Activated CD4-positive, alpha-beta memory T cell treated with anti-CD3 and anti-CD28 coated beads for 36 hours (primary cell): ENCODE measurements around the gene TMED5. TPM values are rescaled to one million over a fixed set of nuclear protein-coding genes. Genes with fewer than 3 reads are reported as not detected.

Experiments used
- CTCF ChIA-PET: fragments of 350-600 bp; sonication (Branson Sonifier 250); formaldehyde crosslinking; loops from one replicate; lab custom pipeline; 2021; ENCODE audit warnings: antibody characterized with exemption, inconsistent platforms; lab: Charles Lee
- POLR2A ChIA-PET: fragments of 350-600 bp; sonication (Branson Sonifier 250); formaldehyde crosslinking; loops from one replicate; lab custom pipeline; 2021; ENCODE audit warnings: antibody characterized with exemption; lab: Charles Lee
- DNase-seq: peaks from one replicate; pipeline ENCODE4 v3.0.0-alpha.2; 2020
- H3K27ac Mint-ChIP-seq: one replicate; pipeline ENCODE4 v1.8.0; 2021; ENCODE audit warnings: mixed read lengths
- H3K27me3 Mint-ChIP-seq: one replicate; pipeline ENCODE4 v1.8.0; 2021; ENCODE audit warnings: mixed read lengths
- H3K36me3 Mint-ChIP-seq: one replicate; pipeline ENCODE4 v1.8.0; 2021; ENCODE audit warnings: mixed read lengths
- H3K4me1 Mint-ChIP-seq: one replicate; pipeline ENCODE4 v1.8.0; 2021; ENCODE audit warnings: low read depth, mixed read lengths
- H3K4me3 Mint-ChIP-seq: one replicate; pipeline ENCODE4 v1.8.0; 2021; ENCODE audit warnings: mild to moderate bottlenecking, mixed read lengths
- H3K9me3 Mint-ChIP-seq: one replicate; pipeline ENCODE4 v1.8.0; 2021; ENCODE audit warnings: mixed read lengths
- intact Hi-C: fragments of 100-400 bp; cut with micrococcal nuclease; formaldehyde crosslinking; loops from one replicate; pipeline ENCODE4 v1.15.1; 2023
- total RNA-seq, 2 experiments: library from RNA; stranded (reverse); gene quantifications; one replicate each; pipeline ENCODE4 v1.2.3, GENCODE V29; 2021

Gene TMED5
- total RNA-seq, 2 experiments from 2014 or later: 47.0 to 49.2 TPM

GRCh38 chr1:93143769-93144168 is 36.4 kb downstream of the TMED5 start:
- ChIA-PET POLR2A (no interaction called here), CTCF (interaction anchor here (1.1 kb wide), 1 partner anchor 8 kb away, joined by 3 read pairs; no protein-coding TSS in a partner anchor)
- H3K4me1 Mint-ChIP-seq: peaks cover 7% of the 10 kb centered on the region
- no peak overlapping the region for H3K27ac Mint-ChIP-seq
- intact Hi-C loops: no loop called here
- no peaks in the 10 kb centered on the region for H3K9me3 Mint-ChIP-seq
- H3K36me3 Mint-ChIP-seq: peaks cover 13% of the 10 kb centered on the region
- no peak overlapping the region for H3K4me3 Mint-ChIP-seq
- H3K27me3 Mint-ChIP-seq: no peaks in the 10 kb centered on the region
- DNase-seq: no peak

GRCh38 chr1:93143136-93143535 is 37.1 kb downstream of the TMED5 start:
- no peak for DNase-seq
- ChIA-PET CTCF (no interaction called here), POLR2A (no interaction called here)
- Mint-ChIP-seq H3K9me3 (no peaks in the 10 kb centered on the region), H3K27me3 (no peaks in the 10 kb centered on the region), H3K4me1 (peaks cover 5% of the 10 kb centered on the region), H3K36me3 (peaks cover 12% of the 10 kb centered on the region), H3K27ac (no peak overlapping the region), H3K4me3 (no peak overlapping the region)
- intact Hi-C loops: no loop called here

- intact Hi-C loops: no loop called here
- Mint-ChIP-seq H3K36me3 (peaks cover 9% of the 10 kb centered on the region), H3K9me3 (no peaks in the 10 kb centered on the region), H3K27ac (no peak overlapping the region), H3K4me3 (no peak overlapping the region), H3K27me3 (no peaks in the 10 kb centered on the region), H3K4me1 (no peaks in the 10 kb centered on the region)
- CTCF ChIA-PET: no interaction called here
- POLR2A ChIA-PET: no interaction called here
- no peak for DNase-seq
Measured at GRCh38 chr1:93142161-93142560, 38.1 kb downstream of the TMED5 start.

GRCh38 chr1:93140106-93140505 is 40.1 kb downstream of the TMED5 start:
- Mint-ChIP-seq H3K27ac (peak overlapping the region; percentile 14), H3K27me3 (no peaks in the 10 kb centered on the region), H3K36me3 (peaks cover 19% of the 10 kb centered on the region), H3K4me3 (no peak overlapping the region), H3K9me3 (no peaks in the 10 kb centered on the region), H3K4me1 (no peaks in the 10 kb centered on the region)
- intact Hi-C loops: no loop called here
- DNase-seq: no peak
- POLR2A ChIA-PET: no interaction called here
- CTCF ChIA-PET: no interaction called here

GRCh38 chr1:93137604-93138292 is 42.5 kb downstream of the TMED5 start:
- Mint-ChIP-seq H3K27me3 (no peaks in the 10 kb centered on the region), H3K36me3 (peaks cover 26% of the 10 kb centered on the region), H3K4me1 (no peaks in the 10 kb centered on the region), H3K4me3 (no peak overlapping the region), H3K9me3 (no peaks in the 10 kb centered on the region), H3K27ac (no peak overlapping the region)
- intact Hi-C loops: no loop called here
- DNase-seq: no peak
- ChIA-PET CTCF (no interaction called here), POLR2A (no interaction called here)

- intact Hi-C loops: no loop called here
- Mint-ChIP-seq H3K4me1 (no peaks in the 10 kb centered on the region), H3K27me3 (no peaks in the 10 kb centered on the region), H3K36me3 (peaks cover 26% of the 10 kb centered on the region), H3K9me3 (no peaks in the 10 kb centered on the region), H3K27ac (no peak overlapping the region), H3K4me3 (no peak overlapping the region)
- DNase-seq: no peak
- ChIA-PET POLR2A (no interaction called here), CTCF (no interaction called here)
Measured at GRCh38 chr1:93136445-93136844, 43.8 kb downstream of the TMED5 start.

- no peak overlapping the region for H3K27ac Mint-ChIP-seq
- intact Hi-C loops: no loop called here
- H3K4me1 Mint-ChIP-seq: no peaks in the 10 kb centered on the region
- no peaks in the 10 kb centered on the region for H3K27me3 Mint-ChIP-seq
- H3K9me3 Mint-ChIP-seq: no peaks in the 10 kb centered on the region
- POLR2A ChIA-PET: no interaction called here
- CTCF ChIA-PET: interaction anchor here (0.6 to 1.6 kb wide), 2 partner anchors 98 to 132 kb away, joined by 3 read pairs; no protein-coding TSS in a partner anchor
- peaks cover 23% of the 10 kb centered on the region for H3K36me3 Mint-ChIP-seq
- H3K4me3 Mint-ChIP-seq: no peak overlapping the region
- no peak for DNase-seq
Measured at GRCh38 chr1:93132638-93133037, 47.6 kb downstream of the TMED5 start.

- H3K4me1 Mint-ChIP-seq: peaks cover 2% of the 10 kb centered on the region
- DNase-seq: no peak
- ChIA-PET CTCF (no interaction called here), POLR2A (interaction anchor here (0.5 kb wide), 1 partner anchor 32 kb away, joined by 3 read pairs; no protein-coding TSS in a partner anchor)
- peaks cover 11% of the 10 kb centered on the region for H3K36me3 Mint-ChIP-seq
- H3K27me3 Mint-ChIP-seq: no peaks in the 10 kb centered on the region
- H3K27ac Mint-ChIP-seq: no peak overlapping the region
- H3K4me3 Mint-ChIP-seq: no peak overlapping the region
- no peaks in the 10 kb centered on the region for H3K9me3 Mint-ChIP-seq
- intact Hi-C loops: loop anchor here (5.0 kb wide), 1 partner anchor 47 kb away; no protein-coding TSS in a partner anchor
Measured at GRCh38 chr1:93129507-93130099, 50.6 kb downstream of the TMED5 start.

GRCh38 chr1:93124556-93125355 is 55.5 kb downstream of the TMED5 start:
- intact Hi-C loops: loop anchor here (5.0 kb wide), 1 partner anchor 42 kb away; no protein-coding TSS in a partner anchor
- no peak overlapping the region for H3K27ac Mint-ChIP-seq
- H3K36me3 Mint-ChIP-seq: peaks cover 20% of the 10 kb centered on the region

GRCh38 chr1:93123201-93123783 is 56.9 kb downstream of the TMED5 start:
- Mint-ChIP-seq H3K27ac (no peak overlapping the region), H3K9me3 (no peaks in the 10 kb centered on the region), H3K27me3 (no peaks in the 10 kb centered on the region), H3K4me1 (peaks cover 5% of the 10 kb centered on the region), H3K36me3 (peaks cover 27% of the 10 kb centered on the region), H3K4me3 (no peak overlapping the region)
- DNase-seq: no peak
- ChIA-PET POLR2A (interaction anchor here (0.6 kb wide), 1 partner anchor 97 kb away, joined by 4 read pairs; no protein-coding TSS in a partner anchor), CTCF (no interaction called here)
- intact Hi-C loops: no loop called here

More at GRCh38 chr1:93124556-93125355, 55.5 kb downstream of the TMED5 start:
- CTCF ChIA-PET: interaction anchor here (1.1 kb wide), 1 partner anchor 45 kb away, joined by 3 read pairs; the partner anchor contains the start of gene MTF2
- no peak for DNase-seq
- Mint-ChIP-seq H3K4me1 (peaks cover 5% of the 10 kb centered on the region), H3K9me3 (no peaks in the 10 kb centered on the region), H3K27me3 (no peaks in the 10 kb centered on the region), H3K4me3 (no peak overlapping the region)
- POLR2A ChIA-PET: no interaction called here

- DNase-seq: no peak
- H3K27me3 Mint-ChIP-seq: no peaks in the 10 kb centered on the region
- intact Hi-C loops: no loop called here
- ChIA-PET CTCF (no interaction called here), POLR2A (interaction anchor here (0.9 kb wide), 1 partner anchor 11 kb away, joined by 3 read pairs; no protein-coding TSS in a partner anchor)
- peaks cover 34% of the 10 kb centered on the region for H3K36me3 Mint-ChIP-seq
- H3K4me1 Mint-ChIP-seq: peaks cover 5% of the 10 kb centered on the region
- H3K27ac Mint-ChIP-seq: no peak overlapping the region
- H3K9me3 Mint-ChIP-seq: no peaks in the 10 kb centered on the region
- H3K4me3 Mint-ChIP-seq: no peak overlapping the region
Measured at GRCh38 chr1:93120614-93121013, 59.6 kb downstream of the TMED5 start.

- POLR2A ChIA-PET: no interaction called here
- H3K27ac Mint-ChIP-seq: no peak overlapping the region
- H3K9me3 Mint-ChIP-seq: no peaks in the 10 kb centered on the region
- no peaks in the 10 kb centered on the region for H3K27me3 Mint-ChIP-seq
- peaks cover 21% of the 10 kb centered on the region for H3K36me3 Mint-ChIP-seq
- peaks cover 17% of the 10 kb centered on the region for H3K4me1 Mint-ChIP-seq
- DNase-seq: no peak
- no peak overlapping the region for H3K4me3 Mint-ChIP-seq
- intact Hi-C loops: no loop called here
- CTCF ChIA-PET: no interaction called here
Measured at GRCh38 chr1:93114391-93114790, 65.8 kb downstream of the TMED5 start.
